B cell (primary cell): Measurements from ENCODE around the gene ACAP2. TPM values are rescaled to one million over a fixed set of nuclear protein-coding genes. Genes with fewer than 3 reads are reported as not detected.

Source experiments
- ATAC-seq: fragments of 200-7000 bp; cut with Tn5 transposase; one replicate; pipeline ENCODE4 v1.10.0; 2021; ENCODE audit warnings: low read depth, mild to moderate bottlenecking, moderate number of reproducible peaks, moderate library complexity
- CTCF ChIA-PET: fragments of 350-600 bp; sonication (Branson Sonifier 250); formaldehyde crosslinking; loops from one replicate; lab custom pipeline; 2021; ENCODE audit warnings: antibody characterized with exemption, inconsistent platforms; lab: Charles Lee
- POLR2A ChIA-PET: fragments of 350-600 bp; sonication (Branson Sonifier 250); formaldehyde crosslinking; loops from one replicate; lab custom pipeline; 2021; ENCODE audit warnings: antibody characterized with exemption; lab: Charles Lee
- DNase-seq: peaks from one replicate; pipeline ENCODE4 v3.0.0; 2013
- H2AFZ ChIP-seq: 2 replicates; pipeline ENCODE4 v1.6.1; 2012; ENCODE audit warnings: mild to moderate bottlenecking, low read depth, low read length; ENCODE audit not compliant: insufficient read depth, poor library complexity, severe bottlenecking
- H3K27ac ChIP-seq, 2 donors: 1 replicate in 1 of 2; 2 replicates in 1 of 2; pipeline ENCODE4 v1.5.1; 2012 to 2013; ENCODE audit warnings: low read length in 2 of 2, mild to moderate bottlenecking in 2 of 2, moderate library complexity in 1 of 2
- H3K27me3 ChIP-seq, 4 experiments: fragments of 200-600 bp in 1 of 4; sonication (generic) in 1 of 4; replicated peaks in 1 of 4; 1 replicate in 2 of 4; 2 replicates in 2 of 4; pipeline versions ENCODE4 v1.6.1 to v1.7.0; 2013 to 2016; ENCODE audit warnings: low read length in 3 of 4, mild to moderate bottlenecking in 2 of 4, mixed read lengths in 1 of 4, moderate library complexity in 1 of 4; ENCODE audit not compliant: insufficient read depth in 4 of 4, control insufficient read depth in 3 of 4; ENCODE audit errors: control extremely low read depth in 1 of 4
- H3K36me3 ChIP-seq, 2 experiments: replicated peaks in 1 of 2; 1 replicate in 1 of 2; 2 replicates in 1 of 2; pipeline versions ENCODE4 v1.6.1 to v1.7.1; 2013; ENCODE audit warnings: low read length in 1 of 2; ENCODE audit not compliant: insufficient read depth in 2 of 2, control insufficient read depth in 1 of 2; ENCODE audit errors: control extremely low read depth in 1 of 2, extremely low read depth in 1 of 2
- H3K4me1 ChIP-seq, 2 donors: fragments of 200-600 bp in 1 of 2; sonication (generic) in 1 of 2; 1 replicate in 1 of 2; 2 replicates in 1 of 2; pipeline versions ENCODE4 v1.5.1 to v1.6.1; 2013 to 2017; ENCODE audit warnings: low read length in 2 of 2; ENCODE audit not compliant: control insufficient read depth in 2 of 2, insufficient read depth in 2 of 2
- H3K4me2 ChIP-seq: replicated peaks from 2 replicates; pipeline ENCODE3; 2012; ENCODE audit warnings: mild to moderate bottlenecking, low read depth, low read length; ENCODE audit not compliant: poor library complexity, severe bottlenecking
- H3K4me3 ChIP-seq, 5 experiments: fragments of 200-600 bp in 1 of 5; sonication (generic) in 1 of 5; 1 replicate in 3 of 5; 2 replicates in 2 of 5; pipeline versions ENCODE4 v1.5.1 to v1.7.0; 2011 to 2016; ENCODE audit warnings: low read length in 4 of 5, mild to moderate bottlenecking in 4 of 5, low read depth in 2 of 5, control low read depth in 1 of 5, moderate library complexity in 1 of 5; ENCODE audit not compliant: insufficient read depth in 1 of 5; ENCODE audit errors: control extremely low read depth in 1 of 5, extremely low read depth in 1 of 5
- H3K79me2 ChIP-seq: fragments of 200-600 bp; sonication (generic); one replicate; pipeline ENCODE4 v1.6.0; 2016; ENCODE audit warnings: low read length; ENCODE audit not compliant: control insufficient read depth, insufficient read depth
- H3K9ac ChIP-seq: fragments of 200-600 bp; sonication (generic); 2 replicates; pipeline ENCODE4 v1.6.1; 2017; ENCODE audit warnings: mild to moderate bottlenecking, low read length, moderate library complexity
- H3K9me3 ChIP-seq, 3 donors: one replicate each; pipeline versions ENCODE4 v1.6.1 to v1.7.1; 2013; ENCODE audit warnings: low read length in 2 of 3; ENCODE audit not compliant: control insufficient read depth in 2 of 3, insufficient read depth in 1 of 3; ENCODE audit errors: control extremely low read depth in 1 of 3
- H4K20me1 ChIP-seq: 2 replicates; pipeline ENCODE4 v1.6.0; 2012; ENCODE audit warnings: mild to moderate bottlenecking, low read length; ENCODE audit not compliant: insufficient read depth, control insufficient read depth, poor library complexity, severe bottlenecking
- H3K27ac Mint-ChIP-seq: one replicate; pipeline ENCODE4 v1.8.0; 2021; ENCODE audit warnings: mixed read lengths
- H3K27me3 Mint-ChIP-seq: one replicate; pipeline ENCODE4 v1.8.0; 2021; ENCODE audit warnings: mixed read lengths
- H3K4me1 Mint-ChIP-seq: one replicate; pipeline ENCODE4 v1.8.0; 2021; ENCODE audit warnings: mixed read lengths
- H3K4me3 Mint-ChIP-seq: one replicate; pipeline ENCODE4 v1.8.0; 2021; ENCODE audit warnings: mixed read lengths
- H3K9me3 Mint-ChIP-seq: one replicate; pipeline ENCODE4 v1.8.0; 2022; ENCODE audit warnings: mixed read lengths; ENCODE audit not compliant: insufficient read depth
- CTCF ChIP-seq: fragments of 200-600 bp; IDR thresholded peaks from one replicate; pipeline ENCODE4 v1.8.0; 2022; ENCODE audit warnings: antibody characterized with exemption, mild to moderate bottlenecking
- EZH2 ChIP-seq: IDR thresholded peaks from 2 replicates; pipeline ENCODE4 v1.6.1; 2012; ENCODE audit warnings: borderline replicate concordance, low read depth, mild to moderate bottlenecking, moderate library complexity, low read length; ENCODE audit not compliant: insufficient read depth, poor library complexity, severe bottlenecking
- WGBS: methylation state at CpG from one replicate; pipeline ENCODE4 v1.1.5; 2013; ENCODE audit warnings: missing lambda C conversion rate; ENCODE audit not compliant: insufficient coverage; 5-methylcytosine and 5-hydroxymethylcytosine counted together
- intact Hi-C: fragments of 100-400 bp; cut with micrococcal nuclease; formaldehyde crosslinking; loops from one replicate; pipeline ENCODE4 v1.10.0; 2022
- polyA plus RNA-seq: library from polyadenylated mRNA; depleted of rRNA; stranded (reverse); fragments of >200 nt; gene quantifications from 2 replicates; pipeline ENCODE4 v1.2.3, GENCODE V29; 2012
- total RNA-seq, 2 donors: library from RNA; stranded (reverse); fragments of 120-200 nt in 1 of 2; gene quantifications; 1 replicate in 1 of 2; 2 replicates in 1 of 2; pipeline versions ENCODE4 v1.2.3 to v1.2.4, GENCODE V29; 2013 to 2022

Gene ACAP2
- total and polyA plus RNA-seq, 2 donors (not counting 1 experiment from before 2014, with no cell fraction given) = 18.6 to 113 TPM

- H3K4me3 ChIP-seq = no peak overlapping the region
- peaks cover 3% of the 10 kb centered on the region for H3K9me3 Mint-ChIP-seq
- H3K4me3 Mint-ChIP-seq = no peak overlapping the region
Observed at GRCh38 chr3:195407531-195408409, 35.0 kb downstream of the ACAP2 start.

More at GRCh38 chr3:195407531-195408409, 35.0 kb downstream of the ACAP2 start:
- H3K27ac ChIP-seq = no peak overlapping the region
- peaks cover 25 to 49% of the 10 kb centered on the region in 2 donors for H3K4me1 ChIP-seq
- Mint-ChIP-seq H3K27ac (no peak overlapping the region), H3K4me1 (peaks cover 55% of the 10 kb centered on the region), H3K27me3 (no peaks in the 10 kb centered on the region)
- intact Hi-C loops = no loop called here
- H3K79me2 ChIP-seq = peaks cover 92% of the 10 kb centered on the region
- no peaks in the 10 kb centered on the region for H3K27me3 ChIP-seq
- peaks cover 2 to 8% (median 7%) of the 10 kb centered on the region in 3 donors for H3K9me3 ChIP-seq
- no peak overlapping the region for H3K4me2 ChIP-seq
- H3K36me3 ChIP-seq = peaks cover 1 to 2% of the 10 kb centered on the region in 2 experiments
- H3K9ac ChIP-seq = no peak overlapping the region
- DNase-seq = no peak
- TF ChIP-seq CTCF (no peak), EZH2 (no peak)
- WGBS = 82% methylated on average over 7 of the region's 12 CpGs
- H4K20me1 ChIP-seq = peaks cover 49% of the 10 kb centered on the region
- ChIA-PET CTCF (interaction anchor here (1.1 to 1.4 kb wide), 2 partner anchors 12 to 136 kb away, joined by 4 to 5 read pairs; partner anchors contain the start of gene XXYLT1), POLR2A (interaction anchor here (0.6 kb wide), 1 partner anchor 124 kb away, joined by 6 read pairs; no protein-coding TSS in a partner anchor)
- no peak overlapping the region for H2AFZ ChIP-seq
- ATAC-seq = no peak
